HEK293 (cell line): ENCODE results near the gene STOML1.

ENCODE experiments used
- ATF2 ChIP-seq: fragments of 450-650 bp; formaldehyde crosslinking; IDR thresholded peaks from 2 replicates; pipeline ENCODE4 v1.5.1; 2016; ENCODE audit warnings: missing biosample characterization, missing genetic modification characterization, low read depth
- BCL11B ChIP-seq: fragments of 450-650 bp; formaldehyde crosslinking; IDR thresholded peaks from 2 replicates; pipeline ENCODE4 v1.5.1; 2016; ENCODE audit warnings: low read depth, missing biosample characterization, missing genetic modification characterization
- FEZF1 ChIP-seq: fragments of 450-650 bp; formaldehyde crosslinking; IDR thresholded peaks from 2 replicates; pipeline ENCODE4 v1.5.1; 2016; ENCODE audit warnings: missing biosample characterization, missing genetic modification characterization
- GLI2 ChIP-seq: fragments of 450-650 bp; formaldehyde crosslinking; IDR thresholded peaks from 2 replicates; pipeline ENCODE4; 2017; ENCODE audit warnings: missing biosample characterization, missing genetic modification characterization, low read depth, borderline replicate concordance
- GLIS2 ChIP-seq: fragments of 450-650 bp; formaldehyde crosslinking; IDR thresholded peaks from 2 replicates; pipeline ENCODE4 v1.5.1; 2016; ENCODE audit warnings: missing biosample characterization, missing genetic modification characterization
- KLF9 ChIP-seq: fragments of 450-650 bp; formaldehyde crosslinking; IDR thresholded peaks from 2 replicates; pipeline ENCODE4 v1.5.1; 2016; ENCODE audit warnings: missing biosample characterization, missing genetic modification characterization, low read depth
- MYNN ChIP-seq: fragments of 450-650 bp; formaldehyde crosslinking; IDR thresholded peaks from 2 replicates; pipeline ENCODE4 v1.5.1; 2016; ENCODE audit warnings: missing biosample characterization, missing genetic modification characterization, borderline replicate concordance
- MZF1 ChIP-seq: fragments of 450-650 bp; formaldehyde crosslinking; IDR thresholded peaks from 2 replicates; pipeline ENCODE4 v1.5.1; 2017; ENCODE audit warnings: missing biosample characterization, missing genetic modification characterization, borderline replicate concordance
- PRDM1 ChIP-seq: fragments of 450-650 bp; formaldehyde crosslinking; IDR thresholded peaks from 2 replicates; pipeline ENCODE4; 2016; ENCODE audit warnings: missing biosample characterization, missing genetic modification characterization
- SALL2 ChIP-seq: fragments of 450-650 bp; formaldehyde crosslinking; IDR thresholded peaks from 2 replicates; pipeline ENCODE4 v1.5.0; 2017; ENCODE audit warnings: missing biosample characterization, mild to moderate bottlenecking, missing genetic modification characterization, borderline replicate concordance
- ZFHX2 ChIP-seq: fragments of 450-650 bp; formaldehyde crosslinking; conservative IDR thresholded peaks from 2 replicates; pipeline ENCODE4 v1.5.1; 2016; ENCODE audit warnings: missing biosample characterization, missing genetic modification characterization
- ZNF112 ChIP-seq: fragments of 450-650 bp; formaldehyde crosslinking; IDR thresholded peaks from 2 replicates; pipeline ENCODE4 v1.5.0; 2017; ENCODE audit warnings: missing biosample characterization, missing genetic modification characterization
- ZNF155 ChIP-seq: fragments of 450-650 bp; formaldehyde crosslinking; IDR thresholded peaks from 2 replicates; pipeline ENCODE4 v1.5.1; 2016; ENCODE audit warnings: missing biosample characterization, missing genetic modification characterization
- ZNF184 ChIP-seq: fragments of 450-650 bp; IDR thresholded peaks from 2 replicates; pipeline ENCODE4 v1.5.1; 2018; ENCODE audit warnings: missing biosample characterization, mild to moderate bottlenecking, missing genetic modification characterization
- ZNF202 ChIP-seq: fragments of 450-650 bp; formaldehyde crosslinking; IDR thresholded peaks from 2 replicates; pipeline ENCODE4 v1.5.1; 2016; ENCODE audit warnings: missing biosample characterization, missing genetic modification characterization, borderline replicate concordance
- ZNF292 ChIP-seq: fragments of 450-650 bp; formaldehyde crosslinking; IDR thresholded peaks from 2 replicates; pipeline ENCODE4 v1.5.1; 2016; ENCODE audit warnings: low read depth, missing biosample characterization, missing genetic modification characterization, borderline replicate concordance
- ZNF302 ChIP-seq: fragments of 450-650 bp; formaldehyde crosslinking; IDR thresholded peaks from 2 replicates; pipeline ENCODE4 v1.5.1; 2016; ENCODE audit warnings: missing biosample characterization, missing genetic modification characterization, low read depth
- ZNF354C ChIP-seq: fragments of 450-650 bp; formaldehyde crosslinking; IDR thresholded peaks from 2 replicates; pipeline ENCODE4 v1.5.1; 2016; ENCODE audit warnings: missing biosample characterization, missing genetic modification characterization, low read depth, borderline replicate concordance
- ZNF362 ChIP-seq: fragments of 450-650 bp; formaldehyde crosslinking; IDR thresholded peaks from 2 replicates; pipeline ENCODE4 v1.5.1; 2016; ENCODE audit warnings: missing biosample characterization, missing genetic modification characterization
- ZNF423 ChIP-seq: fragments of 450-650 bp; formaldehyde crosslinking; IDR thresholded peaks from 2 replicates; pipeline ENCODE4 v1.5.1; 2016; ENCODE audit warnings: missing biosample characterization, missing genetic modification characterization
- ZNF513 ChIP-seq: fragments of 450-650 bp; IDR thresholded peaks from 2 replicates; pipeline ENCODE4 v1.5.1; 2018; ENCODE audit warnings: missing biosample characterization, missing genetic modification characterization
- ZNF521 ChIP-seq: fragments of 450-650 bp; formaldehyde crosslinking; IDR thresholded peaks from 2 replicates; pipeline ENCODE4 v1.5.1; 2017; ENCODE audit warnings: missing biosample characterization, mild to moderate bottlenecking, missing genetic modification characterization
- ZNF530 ChIP-seq: fragments of 450-650 bp; formaldehyde crosslinking; IDR thresholded peaks from 2 replicates; pipeline ENCODE4 v1.5.1; 2016; ENCODE audit warnings: low read depth, missing biosample characterization, missing genetic modification characterization
- ZNF544 ChIP-seq: fragments of 450-650 bp; formaldehyde crosslinking; IDR thresholded peaks from 2 replicates; pipeline ENCODE4 v1.5.0; 2017; ENCODE audit warnings: missing biosample characterization, missing genetic modification characterization
- ZNF558 ChIP-seq: fragments of 450-650 bp; formaldehyde crosslinking; IDR thresholded peaks from 2 replicates; pipeline ENCODE4 v1.5.1; 2016; ENCODE audit warnings: missing biosample characterization, missing genetic modification characterization
- ZNF626 ChIP-seq: fragments of 450-650 bp; sonication (Bioruptor Pico); formaldehyde crosslinking; IDR thresholded peaks from 2 replicates; pipeline ENCODE4 v1.5.1; 2018; ENCODE audit warnings: missing biosample characterization, missing genetic modification characterization, inconsistent platforms
- ZNF654 ChIP-seq: fragments of 450-650 bp; formaldehyde crosslinking; IDR thresholded peaks from 2 replicates; pipeline ENCODE4 v1.5.1; 2016; ENCODE audit warnings: low read depth, missing biosample characterization, missing genetic modification characterization
- ZNF660 ChIP-seq: fragments of 450-650 bp; IDR thresholded peaks from 2 replicates; pipeline ENCODE4 v1.5.1; 2018; ENCODE audit warnings: missing biosample characterization, mild to moderate bottlenecking, missing genetic modification characterization
- ZNF677 ChIP-seq: fragments of 450-650 bp; IDR thresholded peaks from 2 replicates; pipeline ENCODE4 v1.5.0; 2018; ENCODE audit warnings: missing biosample characterization, mild to moderate bottlenecking, missing genetic modification characterization, moderate library complexity
- ZNF785 ChIP-seq: fragments of 450-650 bp; formaldehyde crosslinking; IDR thresholded peaks from 2 replicates; pipeline ENCODE4 v1.5.1; 2016; ENCODE audit warnings: missing biosample characterization, missing genetic modification characterization
- ZSCAN5A ChIP-seq: fragments of 450-650 bp; formaldehyde crosslinking; IDR thresholded peaks from 2 replicates; pipeline ENCODE4 v1.5.1; 2016; ENCODE audit warnings: missing biosample characterization, missing genetic modification characterization
- TF ChIP-seq, protein P1 (sequence below): fragments of 450-650 bp; formaldehyde crosslinking; IDR thresholded peaks from 2 replicates; pipeline ENCODE4 v1.5.1; 2016; ENCODE audit warnings: missing biosample characterization, missing genetic modification characterization

The STOML1 gene

GRCh38 chr15:73994413-73994883 is 2.4 kb upstream of the STOML1 start, which contains the start of gene PML (continued):
- TF ChIP-seq ATF2 (tag by site-specific recombination) (no peak), ZNF654 (tag by site-specific recombination) (no peak), ZNF292 (tag by site-specific recombination) (no peak), ZSCAN5A (no peak), ZNF202 (no peak), BCL11B (tag by site-specific recombination) (no peak), MYNN (no peak), KLF9 (peak; percentile 83), ZNF626 (no peak), ZNF302 (tag by site-specific recombination) (no peak), ZFHX2 (tag by site-specific recombination) (peak; percentile 92), ZNF558 (tag by site-specific recombination) (no peak), ZNF677 (tag by site-specific recombination) (no peak), GLIS2 (tag by site-specific recombination) (peak; percentile 99), ZNF530 (tag by site-specific recombination) (no peak), ZNF544 (tag by site-specific recombination) (no peak), ZNF184 (tag by site-specific recombination) (no peak), PRDM1 (no peak), ZNF513 (tag by site-specific recombination) (no peak), ZNF660 (no peak; the same call in 1 of the 2 replicates), SALL2 (no peak), ZNF155 (tag by site-specific recombination) (no peak), ZNF521 (tag by site-specific recombination) (no peak), FEZF1 (tag by site-specific recombination) (no peak), ZNF362 (tag by site-specific recombination) (no peak), GLI2 (tag by site-specific recombination) (no peak), ZNF785 (tag by site-specific recombination) (no peak), ZNF423 (tag by site-specific recombination) (no peak), MZF1 (tag by site-specific recombination) (no peak), ZNF354C (tag by site-specific recombination) (no peak), ZNF112 (tag by site-specific recombination) (no peak)
- TF ChIP-seq, protein P1, sequence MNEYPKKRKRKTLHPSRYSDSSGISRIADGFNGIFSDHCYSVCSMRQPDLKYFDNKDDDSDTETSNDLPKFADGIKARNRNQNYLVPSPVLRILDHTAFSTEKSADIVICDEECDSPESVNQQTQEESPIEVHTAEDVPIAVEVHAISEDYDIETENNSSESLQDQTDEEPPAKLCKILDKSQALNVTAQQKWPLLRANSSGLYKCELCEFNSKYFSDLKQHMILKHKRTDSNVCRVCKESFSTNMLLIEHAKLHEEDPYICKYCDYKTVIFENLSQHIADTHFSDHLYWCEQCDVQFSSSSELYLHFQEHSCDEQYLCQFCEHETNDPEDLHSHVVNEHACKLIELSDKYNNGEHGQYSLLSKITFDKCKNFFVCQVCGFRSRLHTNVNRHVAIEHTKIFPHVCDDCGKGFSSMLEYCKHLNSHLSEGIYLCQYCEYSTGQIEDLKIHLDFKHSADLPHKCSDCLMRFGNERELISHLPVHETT (tag by site-specific recombination): no peak
